Stimulated activated CD8-positive, alpha-beta memory T cell treated with anti-CD3 and anti-CD28 coated beads, Interleukin-7, amount 100 ng/mL, for 48 hours (primary cell): ENCODE measurements around the gene EPB41L4B.

Experiments used
- DNase-seq, 2 donors: peaks; one replicate each; pipeline ENCODE4 v3.0.0-alpha.2; 2020; ENCODE audit warnings: low read depth in 1 of 2; ENCODE audit errors: extremely low read depth in 1 of 2

Gene EPB41L4B

GRCh38 chr9:109166771-109167601, 153.9 kb downstream of the EPB41L4B start, which contains the start of gene FRRS1L:
TSS of gene FRRS1L (minus strand) at chr9:109167249. CDS start at chr9:109167138, 111 bp downstream.
- DNase-seq, result no peak

GRCh38 chr9:109166171-109166770, 154.6 kb downstream of the EPB41L4B start:
- no peak for DNase-seq

GRCh38 chr9:109164042-109164441, 156.8 kb downstream of the EPB41L4B start:
- no peak for DNase-seq

- DNase-seq, result no peak
These were observed 157.7 kb downstream of the EPB41L4B start for GRCh38 chr9:109163194-109163593.

GRCh38 chr9:109162677-109163076, 158.2 kb downstream of the EPB41L4B start:
- no peak for DNase-seq

- no peak for DNase-seq
These were observed 159.4 kb downstream of the EPB41L4B start for GRCh38 chr9:109161471-109161870.

GRCh38 chr9:109159583-109159982, 161.3 kb downstream of the EPB41L4B start:
- no peak for DNase-seq

- DNase-seq, result no peak
These were observed 162.2 kb downstream of the EPB41L4B start for GRCh38 chr9:109158651-109159050.

GRCh38 chr9:109156708-109157107, 164.2 kb downstream of the EPB41L4B start:
- DNase-seq, result no peak

GRCh38 chr9:109150925-109151545, 169.8 kb downstream of the EPB41L4B start:
- no peak for DNase-seq

GRCh38 chr9:109149722-109150121, 171.1 kb downstream of the EPB41L4B start:
- no peak for DNase-seq

- DNase-seq, result no peak
These were observed 171.8 kb downstream of the EPB41L4B start for GRCh38 chr9:109149089-109149488.

- DNase-seq, result no peak
These were observed 175.8 kb downstream of the EPB41L4B start for GRCh38 chr9:109145051-109145450.

- no peak for DNase-seq
These were observed 176.8 kb downstream of the EPB41L4B start for GRCh38 chr9:109143881-109144562.

- DNase-seq, result no peak
These were observed 179.5 kb downstream of the EPB41L4B start for GRCh38 chr9:109141375-109141774.

GRCh38 chr9:109139851-109140250, 181.0 kb downstream of the EPB41L4B start:
- no peak for DNase-seq

GRCh38 chr9:109138421-109138820, 182.4 kb downstream of the EPB41L4B start:
- DNase-seq, result no peak

- no peak for DNase-seq
These were observed 186.7 kb downstream of the EPB41L4B start for GRCh38 chr9:109134167-109134578.

- no peak for DNase-seq
These were observed 187.3 kb downstream of the EPB41L4B start for GRCh38 chr9:109133533-109133932.

- DNase-seq, result no peak
These were observed 188.3 kb downstream of the EPB41L4B start for GRCh38 chr9:109132567-109133021.
